ENCODE results near the gene ZFHX3. TPM values are rescaled to one million over a fixed set of nuclear protein-coding genes. Genes with fewer than 3 reads are reported as not detected.

Gene ZFHX3
- total and polyA plus RNA-seq, 2 donors (not counting 3 experiments of a cell fraction or from before 2014, with no cell fraction given), result 3.7 to 18.8 TPM

DNA sequence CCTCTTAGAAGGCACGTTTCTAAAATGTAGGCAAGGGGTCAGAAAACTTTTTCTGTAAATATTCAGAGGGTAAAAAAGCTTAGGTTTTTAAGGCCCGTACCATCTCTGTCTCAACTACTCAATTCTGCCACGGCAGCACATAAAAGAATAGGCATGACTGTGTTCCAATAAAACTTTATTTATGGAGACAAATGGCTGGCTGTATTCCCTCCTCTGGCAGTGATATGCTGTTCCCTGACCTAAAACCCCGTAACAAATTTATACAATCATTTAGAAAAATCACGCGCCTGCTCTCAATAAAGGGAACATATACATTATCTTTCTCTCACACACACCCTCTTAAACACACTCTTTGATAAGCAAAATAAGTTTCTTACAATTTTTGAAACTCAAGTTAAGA is 138.7 kb downstream of the ZFHX3 start:
- FAIRE-seq, result no peak
- CTCF ChIA-PET, result interaction anchor here (0.8 kb wide), 1 partner anchor 77 kb away, joined by 3 read pairs; no protein-coding TSS in a partner anchor

More for the DNA sequence above, 138.7 kb downstream of the ZFHX3 start:
- no peaks in the 10 kb centered on the region for H3K79me2 ChIP-seq (ENCODE audit: control insufficient read depth, insufficient read depth, low read length)
- no peak overlapping the region for H3K4me2 ChIP-seq (ENCODE audit: insufficient read depth, low read length)
- no peak overlapping the region for H3K4me3 ChIP-seq (replicated peaks in 1 of 3; ENCODE audit: insufficient read depth in 1 of 3, low read depth in 1 of 3, low read length in 3 of 3)
- no peaks in the 10 kb centered on the region for H3K9me3 ChIP-seq (replicated peaks; ENCODE audit: control insufficient read depth, insufficient read depth, low read length)
- no peak for TF ChIP-seq JUN (IDR thresholded peaks at IDR 0.05; ENCODE audit: borderline replicate concordance, insufficient read depth, insufficient read length, low read depth)
- TF ChIP-seq, protein P1, sequence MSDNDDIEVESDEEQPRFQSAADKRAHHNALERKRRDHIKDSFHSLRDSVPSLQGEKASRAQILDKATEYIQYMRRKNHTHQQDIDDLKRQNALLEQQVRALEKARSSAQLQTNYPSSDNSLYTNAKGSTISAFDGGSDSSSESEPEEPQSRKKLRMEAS (IDR thresholded peaks at IDR 0.05; ENCODE audit: insufficient read depth, insufficient read length), result no peak
- TF ChIP-seq, protein P2, sequence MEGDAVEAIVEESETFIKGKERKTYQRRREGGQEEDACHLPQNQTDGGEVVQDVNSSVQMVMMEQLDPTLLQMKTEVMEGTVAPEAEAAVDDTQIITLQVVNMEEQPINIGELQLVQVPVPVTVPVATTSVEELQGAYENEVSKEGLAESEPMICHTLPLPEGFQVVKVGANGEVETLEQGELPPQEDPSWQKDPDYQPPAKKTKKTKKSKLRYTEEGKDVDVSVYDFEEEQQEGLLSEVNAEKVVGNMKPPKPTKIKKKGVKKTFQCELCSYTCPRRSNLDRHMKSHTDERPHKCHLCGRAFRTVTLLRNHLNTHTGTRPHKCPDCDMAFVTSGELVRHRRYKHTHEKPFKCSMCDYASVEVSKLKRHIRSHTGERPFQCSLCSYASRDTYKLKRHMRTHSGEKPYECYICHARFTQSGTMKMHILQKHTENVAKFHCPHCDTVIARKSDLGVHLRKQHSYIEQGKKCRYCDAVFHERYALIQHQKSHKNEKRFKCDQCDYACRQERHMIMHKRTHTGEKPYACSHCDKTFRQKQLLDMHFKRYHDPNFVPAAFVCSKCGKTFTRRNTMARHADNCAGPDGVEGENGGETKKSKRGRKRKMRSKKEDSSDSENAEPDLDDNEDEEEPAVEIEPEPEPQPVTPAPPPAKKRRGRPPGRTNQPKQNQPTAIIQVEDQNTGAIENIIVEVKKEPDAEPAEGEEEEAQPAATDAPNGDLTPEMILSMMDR (IDR thresholded peaks at IDR 0.05; ENCODE audit: extremely low read depth in 1 of 2, insufficient read depth in 1 of 2, low read depth in 1 of 2, low read length in 2 of 2), result no peak
- no peak for TF ChIP-seq POLR2AphosphoS5 (IDR thresholded peaks at IDR 0.05; ENCODE audit: insufficient read depth, low read depth, low read length)
- TF ChIP-seq POLR2A (IDR thresholded peaks at IDR 0.05; ENCODE audit: low read depth, low read length), result no peak
- TF ChIP-seq GATA2 (IDR thresholded peaks at IDR 0.05; ENCODE audit: insufficient read depth, insufficient read length, low read depth, low read length), result no peak
- TF ChIP-seq EZH2 (IDR thresholded peaks at IDR 0.05; ENCODE audit: borderline replicate concordance, low read depth, low read length, severe bottlenecking), result no peak
- TF ChIP-seq MYC (IDR thresholded peaks at IDR 0.05; ENCODE audit: low read depth, low read length), result no peak
- no peak for TF ChIP-seq FOS (IDR thresholded peaks at IDR 0.05; ENCODE audit: borderline replicate concordance, insufficient read depth, low read length)
- H3K27ac ChIP-seq (ENCODE audit: insufficient read depth, low read depth, low read length), result no peak overlapping the region
- intact Hi-C loops (cut with micrococcal nuclease), result no loop called here
- no peak for DNase-seq (ENCODE audit: low read depth, low spot score)
- no peak overlapping the region for H3K9ac ChIP-seq (replicated peaks; ENCODE audit: extremely low read depth, insufficient read depth, low read length)
- H3K4me1 ChIP-seq (ENCODE audit: control insufficient read depth, extremely low read depth, insufficient read depth, low read length), result no peaks in the 10 kb centered on the region
- no peaks in the 10 kb centered on the region for H3K9me1 ChIP-seq (replicated peaks; ENCODE audit: control insufficient read depth, extremely low read depth, insufficient read depth, low read length)
- dilution Hi-C loops (cut with MboI; ENCODE audit: extremely low pct_ligation_motif_present, low sequenced_read_pairs), result no loop called here
- POLR2A ChIA-PET, result no interaction called here
- no peaks in the 10 kb centered on the region for H3K27me3 ChIP-seq (ENCODE audit: control insufficient read depth in 2 of 2, insufficient read depth in 2 of 2, low read length in 2 of 2)
- no peaks in the 10 kb centered on the region for H4K20me1 ChIP-seq (replicated peaks; ENCODE audit: control insufficient read depth, extremely low read depth, insufficient read depth, low read length)
- no peak overlapping the region for H2AFZ ChIP-seq (ENCODE audit: low read depth, low read length)
- BruUV-seq (replicated peaks), result no TSS peak
- H3K36me3 ChIP-seq (ENCODE audit: control insufficient read depth in 2 of 2, extremely low read depth in 1 of 2, insufficient read depth in 2 of 2, low read length in 2 of 2), result no peaks in the 10 kb centered on the region

Data from endothelial cell of umbilical vein (primary cell).